Activated CD4-positive, CD25-positive, alpha-beta regulatory T cell treated with anti-CD3 and anti-CD28 coated beads, Interleukin-2, amount 50 U/mL, for 72 hours (primary cell): ENCODE measurements around the gene DENND1A.

Experiments used
- DNase-seq: peaks from one replicate; pipeline ENCODE4 v3.0.0; 2021

DENND1A gene

GRCh38 chr9:123722378-123722777, 207.5 kb downstream of the DENND1A start:
- no peak for DNase-seq

GRCh38 chr9:123718188-123718587, 211.7 kb downstream of the DENND1A start:
- DNase-seq = no peak

GRCh38 chr9:123717581-123718175, 212.2 kb downstream of the DENND1A start:
- DNase-seq = no peak

- no peak for DNase-seq
Observed at GRCh38 chr9:123716339-123716945, 213.5 kb downstream of the DENND1A start.

- DNase-seq = no peak
Observed at GRCh38 chr9:123715258-123715657, 214.7 kb downstream of the DENND1A start.

GRCh38 chr9:123713282-123713681, 216.6 kb downstream of the DENND1A start:
- DNase-seq = no peak

- DNase-seq = no peak
Observed at GRCh38 chr9:123712399-123712798, 217.5 kb downstream of the DENND1A start.

GRCh38 chr9:123710299-123710698, 219.6 kb downstream of the DENND1A start:
- no peak for DNase-seq

GRCh38 chr9:123702483-123702882, 227.4 kb downstream of the DENND1A start:
- DNase-seq = no peak

- DNase-seq = no peak
Observed at GRCh38 chr9:123697686-123698085, 232.2 kb downstream of the DENND1A start.

GRCh38 chr9:123696476-123696875, 233.4 kb downstream of the DENND1A start:
- no peak for DNase-seq

GRCh38 chr9:123695386-123695785, 234.5 kb downstream of the DENND1A start:
- DNase-seq = no peak

- no peak for DNase-seq
Observed at GRCh38 chr9:123691765-123692303, 238.1 kb downstream of the DENND1A start.

- DNase-seq = no peak
Observed at GRCh38 chr9:123689701-123690428, 240.1 kb downstream of the DENND1A start.

- no peak for DNase-seq
Observed at GRCh38 chr9:123687246-123687751, 242.6 kb downstream of the DENND1A start.

- DNase-seq = no peak
Observed at GRCh38 chr9:123686829-123687192, 243.1 kb downstream of the DENND1A start.

GRCh38 chr9:123686131-123686828, 243.6 kb downstream of the DENND1A start:
- DNase-seq = no peak

- DNase-seq = no peak
Observed at GRCh38 chr9:123685489-123686083, 244.3 kb downstream of the DENND1A start.

- DNase-seq = no peak
Observed at GRCh38 chr9:123684393-123685149, 245.4 kb downstream of the DENND1A start.

GRCh38 chr9:123682746-123683145, 247.2 kb downstream of the DENND1A start:
- DNase-seq = no peak

- DNase-seq = no peak
Observed at GRCh38 chr9:123680352-123680751, 249.6 kb downstream of the DENND1A start.
